ENCODE measurements around the gene KCNQ4.
A peak's percentile ranks its signal among the peaks of the same experiment; 100 is the strongest.

KCNQ4 gene

DNA sequence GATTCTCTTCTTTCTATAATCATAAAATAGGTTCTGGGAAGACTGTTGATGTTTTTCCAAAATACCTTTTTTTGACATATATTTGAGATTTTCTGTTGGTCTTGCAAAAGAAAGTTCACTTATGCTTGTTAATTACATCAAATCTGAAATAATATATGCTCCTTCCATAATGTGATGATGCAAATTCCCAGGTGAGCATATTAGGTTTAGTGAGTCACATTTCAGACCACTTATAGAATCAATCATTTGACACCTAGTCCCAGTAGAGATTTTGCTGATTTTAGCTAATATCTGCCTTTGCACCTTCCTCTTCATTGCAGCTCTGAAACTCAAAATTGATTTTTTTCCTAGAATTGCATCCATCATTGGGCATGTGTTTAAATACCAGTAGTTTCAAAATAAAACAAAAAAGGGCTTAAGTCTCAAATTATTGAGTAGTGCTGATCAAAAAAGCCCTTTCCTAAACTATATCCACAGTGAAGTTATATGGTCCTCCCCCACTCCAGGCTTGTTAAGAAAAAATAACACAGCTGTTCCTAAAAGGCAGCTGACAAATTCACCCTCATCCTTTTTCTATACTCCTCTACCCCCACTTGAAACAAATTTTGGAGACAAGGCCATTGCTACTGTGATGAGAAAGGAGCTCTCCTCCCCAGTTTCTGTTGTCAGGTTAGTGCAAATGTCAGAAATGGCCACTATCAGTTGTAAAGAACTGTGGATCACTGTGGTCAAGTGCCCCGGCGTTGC is 37.1 kb upstream of the KCNQ4 start:
- in situ Hi-C loops (cut with MboI; ENCODE audit: low sequenced_read_pairs, unreplicated experiment): no loop called here
- TF ChIP-seq, protein P1, sequence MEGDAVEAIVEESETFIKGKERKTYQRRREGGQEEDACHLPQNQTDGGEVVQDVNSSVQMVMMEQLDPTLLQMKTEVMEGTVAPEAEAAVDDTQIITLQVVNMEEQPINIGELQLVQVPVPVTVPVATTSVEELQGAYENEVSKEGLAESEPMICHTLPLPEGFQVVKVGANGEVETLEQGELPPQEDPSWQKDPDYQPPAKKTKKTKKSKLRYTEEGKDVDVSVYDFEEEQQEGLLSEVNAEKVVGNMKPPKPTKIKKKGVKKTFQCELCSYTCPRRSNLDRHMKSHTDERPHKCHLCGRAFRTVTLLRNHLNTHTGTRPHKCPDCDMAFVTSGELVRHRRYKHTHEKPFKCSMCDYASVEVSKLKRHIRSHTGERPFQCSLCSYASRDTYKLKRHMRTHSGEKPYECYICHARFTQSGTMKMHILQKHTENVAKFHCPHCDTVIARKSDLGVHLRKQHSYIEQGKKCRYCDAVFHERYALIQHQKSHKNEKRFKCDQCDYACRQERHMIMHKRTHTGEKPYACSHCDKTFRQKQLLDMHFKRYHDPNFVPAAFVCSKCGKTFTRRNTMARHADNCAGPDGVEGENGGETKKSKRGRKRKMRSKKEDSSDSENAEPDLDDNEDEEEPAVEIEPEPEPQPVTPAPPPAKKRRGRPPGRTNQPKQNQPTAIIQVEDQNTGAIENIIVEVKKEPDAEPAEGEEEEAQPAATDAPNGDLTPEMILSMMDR (IDR thresholded peaks at IDR 0.05; ENCODE audit: borderline replicate concordance, control extremely low read depth, extremely low read depth, insufficient read depth, missing control alignments): no peak
- DNase-seq (ENCODE audit: low spot score): no peak

DNA sequence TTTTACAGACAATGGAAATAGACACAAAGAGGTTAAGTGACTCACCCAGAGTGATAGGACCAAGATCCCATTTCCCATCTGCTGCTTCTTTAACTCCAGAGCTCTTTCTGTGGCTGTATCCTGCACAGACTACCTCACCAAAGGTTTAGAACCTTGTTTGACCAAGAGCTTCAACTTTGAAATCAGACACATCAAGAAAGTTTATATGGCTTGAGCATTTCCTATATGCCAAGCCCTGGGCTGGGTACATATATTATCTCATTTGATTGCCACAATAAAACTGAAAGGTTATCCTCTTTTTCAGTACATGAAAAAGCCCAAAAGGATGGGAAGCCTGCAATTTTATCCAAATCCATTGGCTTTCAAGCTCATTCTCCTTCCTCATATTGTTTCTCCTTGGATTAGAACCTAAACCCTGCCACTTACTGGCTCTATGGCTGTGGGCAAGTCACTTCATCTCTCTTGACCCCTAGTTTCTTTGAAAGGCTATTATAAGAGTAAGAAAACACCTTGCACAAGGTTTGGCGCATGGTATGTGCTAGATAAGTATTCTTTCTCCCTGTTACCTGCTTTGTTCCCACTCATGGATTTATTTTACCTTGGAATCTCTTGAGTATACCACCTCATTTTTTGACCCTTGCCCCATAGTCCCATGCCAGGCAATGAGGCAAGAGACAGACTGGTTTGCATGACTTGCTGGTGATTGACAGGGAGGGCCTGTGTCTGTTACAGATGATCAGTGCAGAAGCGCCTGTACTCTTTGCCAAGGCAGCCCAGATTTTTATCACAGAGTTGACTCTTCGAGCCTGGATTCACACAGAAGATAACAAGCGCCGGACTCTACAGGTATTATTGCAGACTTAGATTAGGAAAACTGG is 34.5 kb upstream of the KCNQ4 start:
- in situ Hi-C loops (cut with MboI; ENCODE audit: low sequenced_read_pairs, unreplicated experiment): no loop called here
- TF ChIP-seq, protein P1 (IDR thresholded peaks at IDR 0.05; ENCODE audit: borderline replicate concordance, control extremely low read depth, extremely low read depth, insufficient read depth, missing control alignments): no peak
- no peak for DNase-seq (ENCODE audit: low spot score)

DNA sequence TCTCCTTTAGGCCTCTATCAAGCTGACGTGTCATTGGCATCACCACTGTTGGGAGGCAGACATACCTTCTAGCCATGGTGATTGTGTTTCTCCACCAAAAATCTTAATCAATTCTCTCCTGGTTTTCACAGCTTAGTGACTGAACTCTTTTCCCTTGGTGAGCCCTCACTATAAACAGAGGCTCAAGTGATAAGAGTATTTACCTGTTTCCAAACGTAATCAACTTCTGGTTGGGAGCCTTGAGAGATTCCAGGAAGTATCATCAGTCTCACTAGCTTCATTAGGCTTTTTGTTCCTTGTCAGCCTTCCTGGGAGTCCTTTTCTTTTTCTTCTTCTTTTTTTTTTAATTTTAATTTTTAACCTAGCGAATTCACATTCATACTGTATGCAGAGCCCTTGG is 33.8 kb upstream of the KCNQ4 start:
- in situ Hi-C loops (cut with MboI; ENCODE audit: low sequenced_read_pairs, unreplicated experiment): no loop called here
- no peak for DNase-seq (ENCODE audit: low spot score)
- TF ChIP-seq, protein P1 (IDR thresholded peaks at IDR 0.05; ENCODE audit: borderline replicate concordance, control extremely low read depth, extremely low read depth, insufficient read depth, missing control alignments): no peak

DNA sequence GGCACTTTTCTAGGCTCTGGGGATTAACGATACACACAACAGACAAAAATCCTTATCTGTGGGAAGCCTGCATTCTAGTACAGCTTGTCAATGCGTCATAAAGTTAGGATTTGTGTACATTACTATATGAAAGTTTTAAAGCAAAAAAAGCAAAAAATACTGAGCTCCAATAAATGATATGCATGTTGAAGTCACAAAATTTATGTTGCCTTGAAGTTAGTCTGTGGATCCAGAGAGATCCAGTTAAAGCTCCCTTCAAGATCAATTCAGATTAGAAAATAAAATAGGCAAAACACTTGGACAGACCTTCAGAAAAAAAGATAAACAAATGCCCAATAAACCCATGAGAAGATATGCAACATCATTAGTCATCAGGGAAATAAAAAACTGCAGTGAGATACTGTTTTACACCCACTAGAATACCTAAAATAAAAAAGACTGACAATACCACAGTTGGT is 33.1 kb upstream of the KCNQ4 start:
- TF ChIP-seq, protein P1 (IDR thresholded peaks at IDR 0.05; ENCODE audit: borderline replicate concordance, control extremely low read depth, extremely low read depth, insufficient read depth, missing control alignments): no peak
- in situ Hi-C loops (cut with MboI; ENCODE audit: low sequenced_read_pairs, unreplicated experiment): no loop called here
- no peak for DNase-seq (ENCODE audit: low spot score)

DNA sequence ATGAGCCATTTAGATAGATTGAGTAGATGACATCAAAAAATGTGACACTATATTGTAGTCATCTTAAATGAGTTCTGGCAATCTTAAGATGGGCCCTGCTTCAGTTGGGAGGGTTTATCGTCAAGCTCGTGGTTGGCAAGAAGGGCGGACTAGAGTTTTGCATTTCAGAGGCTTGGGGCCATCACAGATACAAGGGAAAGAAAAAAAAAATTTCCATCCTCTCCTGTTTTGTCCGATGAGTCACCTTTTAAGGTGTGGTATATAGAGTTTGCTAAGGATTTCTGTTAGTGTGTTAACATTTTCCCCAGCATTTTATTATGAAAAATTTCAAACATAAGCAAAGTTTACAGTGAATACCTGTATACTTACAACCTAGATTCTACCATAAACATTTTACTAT is 31.8 kb upstream of the KCNQ4 start:
- TF ChIP-seq, protein P1 (IDR thresholded peaks at IDR 0.05; ENCODE audit: borderline replicate concordance, control extremely low read depth, extremely low read depth, insufficient read depth, missing control alignments): no peak
- DNase-seq (ENCODE audit: low spot score): no peak
- in situ Hi-C loops (cut with MboI; ENCODE audit: low sequenced_read_pairs, unreplicated experiment): no loop called here

DNA sequence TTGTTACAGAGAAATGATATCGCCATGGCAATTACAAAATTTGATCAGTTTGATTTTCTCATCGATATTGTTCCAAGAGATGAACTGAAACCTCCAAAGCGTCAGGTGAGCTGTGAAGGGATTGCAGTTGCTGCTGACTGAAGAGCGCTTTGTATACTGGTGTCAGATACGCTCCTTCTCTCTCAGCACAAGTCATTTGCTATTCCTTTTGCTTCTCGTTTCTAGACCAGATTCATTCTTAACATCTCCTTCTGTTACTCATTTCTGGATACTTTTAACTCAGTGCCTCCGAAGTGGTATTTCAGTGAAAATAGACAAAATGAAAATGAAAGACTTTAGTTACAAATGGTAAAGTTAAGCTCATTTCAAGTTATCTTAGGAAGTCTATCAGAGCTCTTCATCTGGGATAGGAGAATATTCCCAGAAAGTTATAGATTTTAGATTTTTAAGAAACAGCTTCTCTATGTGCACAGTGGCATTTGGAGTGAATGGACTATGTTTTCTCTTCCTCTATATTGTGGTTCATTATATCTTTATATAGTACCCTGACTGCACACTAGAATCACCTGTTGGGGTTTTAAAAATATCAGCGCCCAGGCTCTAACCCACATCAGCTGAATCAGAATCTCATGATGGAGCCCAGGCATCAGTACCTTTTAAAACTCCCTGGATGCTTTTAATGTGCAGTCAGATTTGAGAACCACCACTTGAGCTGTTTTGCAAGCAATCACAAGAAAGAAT is 30.3 kb upstream of the KCNQ4 start:
- TF ChIP-seq, protein P1 (IDR thresholded peaks at IDR 0.05; ENCODE audit: borderline replicate concordance, control extremely low read depth, extremely low read depth, insufficient read depth, missing control alignments): no peak

More for the DNA sequence above, 30.3 kb upstream of the KCNQ4 start:
- in situ Hi-C loops (cut with MboI; ENCODE audit: low sequenced_read_pairs, unreplicated experiment): no loop called here
- peak; percentile 65 for DNase-seq (ENCODE audit: low spot score)

Data from GM13976 (cell line).